ENCODE measurements around the gene DCAF5.

GRCh38 chr14:69004731-69005431 lies 148.0 kb downstream of the DCAF5 start:
- no peak for TF ChIP-seq CTCF (IDR thresholded peaks at IDR 0.05; ENCODE audit: low read depth, low read length)
- no peak for TF ChIP-seq POLR2A (IDR thresholded peaks at IDR 0.05; ENCODE audit: extremely low read depth, insufficient read length)
- no peak for TF ChIP-seq MAX (IDR thresholded peaks at IDR 0.05; ENCODE audit: low read depth, low read length)

All from NB4 (cell line).